ENCODE measurements around the gene HAT1. TPM values are rescaled to one million over a fixed set of nuclear protein-coding genes. Genes with fewer than 3 reads are reported as not detected.

The HAT1 gene
- total RNA-seq, 2 donors from 2014 or later = 58.1 to 74.6 TPM

GRCh38 chr2:171985076-171985475 lies 62.8 kb downstream of the HAT1 start:
- Mint-ChIP-seq H3K9me3 (no peaks in the 10 kb centered on the region), H3K36me3 (ENCODE audit: low read depth) (peaks cover 18% of the 10 kb centered on the region), H3K4me3 (no peak overlapping the region), H3K27me3 (ENCODE audit: insufficient read depth) (no peaks in the 10 kb centered on the region), H3K27ac (no peak overlapping the region), H3K4me1 (no peaks in the 10 kb centered on the region)
- Histone ChIP-seq H3K9me3 (ENCODE audit: control insufficient read depth, low read length) (no peaks in the 10 kb centered on the region), H3K4me3 (ENCODE audit: low read length) (no peak overlapping the region), H3K27ac (ENCODE audit: low read depth, low read length) (no peak overlapping the region), H3K27me3 (ENCODE audit: control insufficient read depth, insufficient read depth, low read length, poor library complexity, severe bottlenecking) (no peaks in the 10 kb centered on the region), H3K9ac (ENCODE audit: extremely low read depth, low read length, poor library complexity, severe bottlenecking) (no peak overlapping the region), H3K4me1 (ENCODE audit: control insufficient read depth, insufficient read depth, low read length) (no peaks in the 10 kb centered on the region), H3K36me3 (ENCODE audit: control insufficient read depth, insufficient read depth, low read length) (peaks cover 34% of the 10 kb centered on the region)
- 93 to 100% methylated on average over 2 of the region's 2 CpGs for WGBS, 2 experiments (ENCODE audit: insufficient coverage in 1 of 2, insufficient read length in 1 of 2)
- no peak for TF ChIP-seq CTCF (conservative IDR thresholded peaks at IDR 0.05)
- DNase-seq = no peak

GRCh38 chr2:171986778-171987177 lies 64.5 kb downstream of the HAT1 start:
- no peak for TF ChIP-seq CTCF (conservative IDR thresholded peaks at IDR 0.05)
- Mint-ChIP-seq H3K4me3 (no peak overlapping the region), H3K4me1 (peaks cover 3% of the 10 kb centered on the region), H3K27ac (no peak overlapping the region), H3K27me3 (ENCODE audit: insufficient read depth) (no peaks in the 10 kb centered on the region), H3K9me3 (no peaks in the 10 kb centered on the region), H3K36me3 (ENCODE audit: low read depth) (peaks cover 15% of the 10 kb centered on the region)
- DNase-seq = no peak
- H3K4me3 ChIP-seq (ENCODE audit: low read length) = no peak overlapping the region
- H3K9ac ChIP-seq (ENCODE audit: extremely low read depth, low read length, poor library complexity, severe bottlenecking) = no peak overlapping the region
- H3K36me3 ChIP-seq (ENCODE audit: control insufficient read depth, insufficient read depth, low read length) = peaks cover 21% of the 10 kb centered on the region
- no peaks in the 10 kb centered on the region for H3K9me3 ChIP-seq (ENCODE audit: control insufficient read depth, low read length)
- H3K27ac ChIP-seq (ENCODE audit: low read depth, low read length) = no peak overlapping the region
- 90 to 92% methylated on average over 2 to 4 of the region's 4 CpGs for WGBS, 2 experiments (ENCODE audit: insufficient coverage in 1 of 2, insufficient read length in 1 of 2)
- no peaks in the 10 kb centered on the region for H3K4me1 ChIP-seq (ENCODE audit: control insufficient read depth, insufficient read depth, low read length)
- no peaks in the 10 kb centered on the region for H3K27me3 ChIP-seq (ENCODE audit: control insufficient read depth, insufficient read depth, low read length, poor library complexity, severe bottlenecking)

DNA sequence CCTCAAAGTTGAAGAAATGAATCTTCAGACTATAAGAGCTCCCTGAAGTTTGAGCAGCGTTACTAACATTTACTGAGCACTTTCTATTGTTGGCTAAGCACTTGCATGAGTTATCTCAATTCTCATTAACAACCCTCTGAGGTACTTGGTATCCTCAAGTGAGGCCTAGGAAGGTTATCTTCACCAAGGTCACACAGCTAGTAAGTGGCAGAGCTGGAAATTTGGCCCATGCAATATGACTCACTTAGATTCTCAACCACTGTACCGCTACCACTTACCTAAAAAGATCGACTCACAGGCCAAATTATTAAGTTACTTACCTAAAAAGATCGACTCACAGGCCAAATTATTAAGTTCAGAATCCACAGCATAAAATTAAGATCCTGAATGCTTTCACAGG lies 68.8 kb downstream of the HAT1 start:
- TF ChIP-seq CTCF (conservative IDR thresholded peaks at IDR 0.05) = no peak
- Histone ChIP-seq H3K9me3 (ENCODE audit: control insufficient read depth, low read length) (no peaks in the 10 kb centered on the region), H3K9ac (ENCODE audit: extremely low read depth, low read length, poor library complexity, severe bottlenecking) (no peak overlapping the region), H3K36me3 (ENCODE audit: control insufficient read depth, insufficient read depth, low read length) (no peaks in the 10 kb centered on the region), H3K27ac (ENCODE audit: low read depth, low read length) (no peak overlapping the region), H3K4me3 (ENCODE audit: low read length) (no peak overlapping the region), H3K27me3 (ENCODE audit: control insufficient read depth, insufficient read depth, low read length, poor library complexity, severe bottlenecking) (no peaks in the 10 kb centered on the region), H3K4me1 (ENCODE audit: control insufficient read depth, insufficient read depth, low read length) (no peaks in the 10 kb centered on the region)
- no peak for DNase-seq
- Mint-ChIP-seq H3K4me1 (peaks cover 3% of the 10 kb centered on the region), H3K9me3 (no peaks in the 10 kb centered on the region), H3K27ac (no peak overlapping the region), H3K4me3 (no peak overlapping the region), H3K27me3 (ENCODE audit: insufficient read depth) (peaks cover 10% of the 10 kb centered on the region), H3K36me3 (ENCODE audit: low read depth) (no peaks in the 10 kb centered on the region)
- WGBS, 2 experiments (ENCODE audit: insufficient coverage in 1 of 2, insufficient read length in 1 of 2) = 92 to 100% methylated on average over 1 to 4 of the region's 4 CpGs

Measured in endodermal cell (in vitro differentiated cells).